Measurements from ENCODE around the gene MIF.
"Not testable (repeated sequence)": the region's sequence is repeated elsewhere in the genome, so short reads cannot be mapped to it uniquely, and the experiment has no call there.

The MIF gene

DNA sequence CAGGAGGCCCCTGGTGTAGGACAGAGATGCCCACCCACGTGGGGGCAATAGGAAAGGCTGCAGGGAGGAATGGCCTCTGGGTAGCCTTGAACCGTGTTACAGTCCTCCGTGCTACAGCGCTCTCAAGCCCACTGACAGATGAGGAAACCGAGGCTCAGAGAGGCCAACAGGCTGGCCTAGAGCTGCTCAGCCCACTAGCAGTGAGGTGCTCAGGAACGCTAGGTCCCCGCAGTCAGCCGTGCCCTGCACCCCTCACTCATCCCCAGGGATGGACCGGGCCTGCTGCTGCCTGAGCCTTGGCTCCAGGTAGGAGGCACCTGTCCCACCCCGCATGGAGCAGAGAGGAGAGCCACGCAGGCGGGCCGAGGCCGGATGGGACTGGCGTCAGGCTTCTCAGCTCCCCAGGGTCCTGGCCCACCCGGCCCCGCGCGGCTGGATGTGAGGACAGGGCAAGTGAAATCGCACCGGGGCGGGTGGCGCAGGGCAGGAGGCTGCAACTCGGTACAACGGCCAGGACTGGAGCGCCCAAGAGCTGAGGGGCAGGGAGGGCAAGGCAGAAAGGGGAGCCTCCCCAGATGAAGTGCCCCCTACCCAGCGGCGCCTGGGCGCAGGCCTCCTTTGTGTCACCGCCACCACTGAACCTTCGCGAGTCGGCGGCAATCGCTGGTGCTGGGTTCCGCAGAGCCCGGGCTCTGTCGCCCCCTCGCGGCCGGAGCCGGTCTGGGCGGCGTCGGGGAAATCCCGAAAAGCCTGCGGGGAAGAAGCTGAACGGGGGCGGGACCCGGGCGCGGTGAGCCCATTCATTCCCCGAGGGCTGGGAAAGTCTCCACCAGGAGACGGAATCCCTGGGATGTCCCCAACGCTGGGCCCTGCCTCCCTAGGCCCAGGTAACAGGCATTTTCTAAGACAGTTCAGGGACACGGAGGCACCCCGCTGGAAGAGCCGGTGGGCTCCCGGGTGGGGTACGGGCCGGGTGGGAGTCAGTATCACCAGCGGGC, 44.9 kb upstream of the MIF start:
- TF ChIP-seq CTCF (IDR thresholded peaks at IDR 0.05; ENCODE audit: insufficient read depth, missing control alignments) = peak; percentile 86
- peak; percentile 96 for DNase-seq (ENCODE audit: insufficient read length, low spot score)
- no peak for FAIRE-seq

DNA sequence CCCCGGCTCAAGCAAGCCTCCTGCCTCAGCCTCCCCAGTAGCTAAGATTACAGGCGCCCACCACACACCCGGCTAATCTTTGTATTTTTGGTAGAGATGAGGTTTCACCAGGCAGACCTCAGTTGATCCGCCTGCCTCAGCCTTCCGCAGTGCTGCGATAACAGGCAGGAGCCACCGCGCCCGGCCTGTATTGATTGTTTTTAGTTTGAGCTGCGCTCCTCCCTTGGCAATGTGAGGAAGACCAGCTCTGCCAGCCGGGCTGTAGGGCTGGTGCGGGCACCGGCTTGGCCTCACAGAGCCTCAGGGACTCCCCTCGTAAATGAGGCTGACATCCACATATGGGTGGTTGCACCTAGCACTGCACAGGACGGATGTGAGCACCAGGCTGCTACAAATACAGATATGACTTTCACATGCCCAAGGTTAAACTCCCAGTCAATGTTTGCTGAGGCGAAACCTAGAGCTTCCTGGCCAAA, 44.0 kb upstream of the MIF start:
- no peak for FAIRE-seq

GRCh38 chr22:23856721-23857605, 37.2 kb upstream of the MIF start:
- no peak for TF ChIP-seq CTCF (IDR thresholded peaks at IDR 0.05; ENCODE audit: insufficient read depth, missing control alignments)
- FAIRE-seq (no peak), DNase-seq (ENCODE audit: insufficient read length, low spot score) (peak; percentile 70)

More for the DNA sequence above, 44.0 kb upstream of the MIF start:
- no peak for DNase-seq (ENCODE audit: insufficient read length, low spot score)
- TF ChIP-seq CTCF (IDR thresholded peaks at IDR 0.05; ENCODE audit: insufficient read depth, missing control alignments) = no peak

- DNase-seq (ENCODE audit: insufficient read length, low spot score) (peak; percentile 95), FAIRE-seq (peak; percentile 51)
These were observed 36.3 kb upstream of the MIF start, which contains the start of gene SLC2A11 for GRCh38 chr22:23857606-23858483. SLC2A11 (plus strand) TSS chr22:23857875; CDS start chr22:23858000, 125 bp downstream.

GRCh38 chr22:23858484-23858815, 35.7 kb upstream of the MIF start:
- no peak for FAIRE-seq
- TF ChIP-seq CTCF (IDR thresholded peaks at IDR 0.05; ENCODE audit: insufficient read depth, missing control alignments) = no peak
- no peak for DNase-seq (ENCODE audit: insufficient read length, low spot score)

More at GRCh38 chr22:23857606-23858483, 36.3 kb upstream of the MIF start, which contains the start of gene SLC2A11:
- no peak for TF ChIP-seq CTCF (IDR thresholded peaks at IDR 0.05; ENCODE audit: insufficient read depth, missing control alignments)

DNA sequence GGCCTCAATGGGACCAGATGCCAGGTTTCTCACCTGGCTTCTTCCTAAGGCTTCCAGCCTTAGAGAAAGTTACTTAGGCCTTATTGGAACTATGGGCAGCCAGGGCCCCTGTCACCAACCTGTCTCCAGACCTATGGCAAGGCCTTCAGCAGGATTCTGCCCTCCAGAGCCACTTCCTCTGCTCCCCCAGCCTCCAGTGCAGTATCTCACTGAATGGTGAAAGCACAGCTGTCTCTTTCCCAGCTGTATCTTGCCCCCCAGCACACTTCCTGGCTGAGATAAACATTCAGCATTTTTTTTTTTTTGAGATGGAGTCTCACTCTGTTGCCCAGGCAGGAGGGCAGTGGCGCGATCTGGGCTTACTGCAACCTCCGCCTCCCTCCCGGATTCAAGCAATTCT, 35.0 kb upstream of the MIF start:
- FAIRE-seq (no peak), DNase-seq (ENCODE audit: insufficient read length, low spot score) (no peak)
- TF ChIP-seq CTCF (IDR thresholded peaks at IDR 0.05; ENCODE audit: insufficient read depth, missing control alignments) = no peak

DNA sequence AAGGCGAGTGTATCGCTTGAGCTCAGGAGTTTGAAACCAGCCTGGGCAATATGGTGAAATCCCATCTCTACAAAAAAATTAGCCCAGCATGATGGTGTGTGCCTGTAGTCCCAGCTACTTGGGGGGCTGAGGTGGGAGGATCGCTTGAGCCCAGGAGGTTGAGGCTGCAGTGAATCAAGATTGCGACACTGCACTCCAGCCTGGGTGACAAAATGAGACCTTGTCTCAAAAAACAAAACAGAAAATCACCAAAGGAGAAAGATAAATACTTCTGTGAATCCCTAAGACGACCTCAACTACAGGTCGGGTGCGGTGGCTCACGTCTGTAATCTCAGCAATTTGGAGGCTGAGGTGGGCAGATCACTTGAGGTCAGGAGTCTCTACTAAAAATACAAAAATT, 34.0 kb upstream of the MIF start:
- not testable (repeated sequence) for FAIRE-seq; DNase-seq (ENCODE audit: insufficient read length, low spot score)

Measured in D721Med (cell line).